ENCODE results near the gene TCIRG1. TPM values are rescaled to one million over a fixed set of nuclear protein-coding genes. Genes with fewer than 3 reads are reported as not detected.

Gene TCIRG1
- total and polyA plus RNA-seq, 2 of the 13 experiments (the other 11 are each of a cell fraction or from before 2014, with no cell fraction given): 48.0 to 69.6 TPM

DNA sequence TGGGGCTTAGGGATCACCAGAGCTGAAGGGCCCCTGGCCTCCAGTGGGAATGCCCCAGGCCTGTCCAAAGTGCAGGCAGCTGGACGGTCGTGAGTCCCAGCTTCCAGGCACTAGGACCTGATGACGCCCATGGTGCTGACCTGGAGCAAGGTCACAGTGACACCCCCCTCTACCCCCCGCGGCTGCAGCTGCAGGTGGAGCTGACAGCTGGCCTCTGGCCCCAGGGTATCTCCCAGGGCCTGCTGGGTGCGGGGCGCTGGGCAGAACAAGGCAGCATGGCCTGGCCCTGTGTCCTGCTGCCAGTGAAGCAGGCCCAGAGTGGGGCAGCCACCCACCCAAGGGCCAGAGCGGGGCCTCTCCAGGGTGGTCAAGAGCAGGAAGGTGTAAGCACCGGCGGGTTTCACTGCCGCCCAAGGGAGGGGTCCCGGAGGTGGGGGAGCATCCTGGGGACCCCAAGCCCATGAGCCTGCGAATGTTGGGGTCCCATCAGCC lies 553 bp upstream of the TCIRG1 start (continued):
- 0 out of 2 replicates have a peak, but pooled peaks have one; percentile 39 for TF ChIP-seq FOXK1 (CRISPR knock-in tag; IDR thresholded peaks at IDR 0.05; ENCODE audit: borderline replicate concordance, low read depth)
- no peak; the same call in 1 of the 2 replicates for TF ChIP-seq KLF11 (CRISPR knock-in tag; IDR thresholded peaks at IDR 0.05)
- no peak for TF ChIP-seq ZFAT (CRISPR knock-in tag; conservative IDR thresholded peaks at IDR 0.05)
- peak; percentile 93 for TF ChIP-seq ZBTB38 (CRISPR knock-in tag; IDR thresholded peaks at IDR 0.05)
- no peak for TF ChIP-seq ZNF136 (CRISPR knock-in tag; IDR thresholded peaks at IDR 0.05; ENCODE audit: low read depth)
- TF ChIP-seq, protein P1, sequence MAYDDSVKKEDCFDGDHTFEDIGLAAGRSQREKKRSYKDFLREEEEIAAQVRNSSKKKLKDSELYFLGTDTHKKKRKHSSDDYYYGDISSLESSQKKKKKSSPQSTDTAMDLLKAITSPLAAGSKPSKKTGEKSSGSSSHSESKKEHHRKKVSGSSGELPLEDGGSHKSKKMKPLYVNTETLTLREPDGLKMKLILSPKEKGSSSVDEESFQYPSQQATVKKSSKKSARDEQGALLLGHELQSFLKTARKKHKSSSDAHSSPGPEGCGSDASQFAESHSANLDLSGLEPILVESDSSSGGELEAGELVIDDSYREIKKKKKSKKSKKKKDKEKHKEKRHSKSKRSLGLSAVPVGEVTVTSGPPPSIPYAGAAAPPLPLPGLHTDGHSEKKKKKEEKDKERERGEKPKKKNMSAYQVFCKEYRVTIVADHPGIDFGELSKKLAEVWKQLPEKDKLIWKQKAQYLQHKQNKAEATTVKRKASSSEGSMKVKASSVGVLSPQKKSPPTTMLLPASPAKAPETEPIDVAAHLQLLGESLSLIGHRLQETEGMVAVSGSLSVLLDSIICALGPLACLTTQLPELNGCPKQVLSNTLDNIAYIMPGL (CRISPR knock-in tag; IDR thresholded peaks at IDR 0.05; ENCODE audit: borderline replicate concordance in 1 of 2, low read depth in 1 of 2): peak; percentile 50 to 82; a peak in 3 of 4 replicates
- no peak for TF ChIP-seq ZNF3 (CRISPR knock-in tag; IDR thresholded peaks at IDR 0.05)
- no peak for TF ChIP-seq ZNF83 (CRISPR knock-in tag; IDR thresholded peaks at IDR 0.05; ENCODE audit: borderline replicate concordance)
- no peak; the same call in 1 of the 2 replicates for TF ChIP-seq KDM5A (IDR thresholded peaks at IDR 0.05; ENCODE audit: borderline replicate concordance, low read length)
- TF ChIP-seq, protein P2, sequence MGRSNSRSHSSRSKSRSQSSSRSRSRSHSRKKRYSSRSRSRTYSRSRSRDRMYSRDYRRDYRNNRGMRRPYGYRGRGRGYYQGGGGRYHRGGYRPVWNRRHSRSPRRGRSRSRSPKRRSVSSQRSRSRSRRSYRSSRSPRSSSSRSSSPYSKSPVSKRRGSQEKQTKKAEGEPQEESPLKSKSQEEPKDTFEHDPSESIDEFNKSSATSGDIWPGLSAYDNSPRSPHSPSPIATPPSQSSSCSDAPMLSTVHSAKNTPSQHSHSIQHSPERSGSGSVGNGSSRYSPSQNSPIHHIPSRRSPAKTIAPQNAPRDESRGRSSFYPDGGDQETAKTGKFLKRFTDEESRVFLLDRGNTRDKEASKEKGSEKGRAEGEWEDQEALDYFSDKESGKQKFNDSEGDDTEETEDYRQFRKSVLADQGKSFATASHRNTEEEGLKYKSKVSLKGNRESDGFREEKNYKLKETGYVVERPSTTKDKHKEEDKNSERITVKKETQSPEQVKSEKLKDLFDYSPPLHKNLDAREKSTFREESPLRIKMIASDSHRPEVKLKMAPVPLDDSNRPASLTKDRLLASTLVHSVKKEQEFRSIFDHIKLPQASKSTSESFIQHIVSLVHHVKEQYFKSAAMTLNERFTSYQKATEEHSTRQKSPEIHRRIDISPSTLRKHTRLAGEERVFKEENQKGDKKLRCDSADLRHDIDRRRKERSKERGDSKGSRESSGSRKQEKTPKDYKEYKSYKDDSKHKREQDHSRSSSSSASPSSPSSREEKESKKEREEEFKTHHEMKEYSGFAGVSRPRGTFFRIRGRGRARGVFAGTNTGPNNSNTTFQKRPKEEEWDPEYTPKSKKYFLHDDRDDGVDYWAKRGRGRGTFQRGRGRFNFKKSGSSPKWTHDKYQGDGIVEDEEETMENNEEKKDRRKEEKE (IDR thresholded peaks at IDR 0.05): no peak
- TF ChIP-seq NFE2 (CRISPR knock-in tag; IDR thresholded peaks at IDR 0.05): no peak; the same call in 1 of the 2 replicates
- peak; percentile 96 for TF ChIP-seq REL (CRISPR knock-in tag; conservative IDR thresholded peaks at IDR 0.05)
- peak; percentile 83; the same call in 1 of the 2 replicates for TF ChIP-seq ZFP36L1 (CRISPR knock-in tag; IDR thresholded peaks at IDR 0.05)
- peak; percentile 49 for TF ChIP-seq TAF15 (IDR thresholded peaks at IDR 0.05; ENCODE audit: low read depth, low read length, poor library complexity, severe bottlenecking)
- no peak for TF ChIP-seq U2AF1 (optimal IDR thresholded peaks at IDR 0.05; ENCODE audit: low read depth, low read length)
- peak; percentile 84; the same call in 1 of the 2 replicates for TF ChIP-seq CBX5 (CRISPR knock-in tag; IDR thresholded peaks at IDR 0.05; ENCODE audit: borderline replicate concordance)
- no peak for TF ChIP-seq CENPX (CRISPR knock-in tag; IDR thresholded peaks at IDR 0.05)
- no peak for TF ChIP-seq KDM1A (CRISPR knock-in tag; IDR thresholded peaks at IDR 0.05)
- TF ChIP-seq ZNF724P (CRISPR knock-in tag; IDR thresholded peaks at IDR 0.05; ENCODE audit: borderline replicate concordance): peak; percentile 28; the same call in 1 of the 2 replicates
- no peak for TF ChIP-seq ZNF30 (CRISPR knock-in tag; IDR thresholded peaks at IDR 0.05)
- TF ChIP-seq, protein P3, sequence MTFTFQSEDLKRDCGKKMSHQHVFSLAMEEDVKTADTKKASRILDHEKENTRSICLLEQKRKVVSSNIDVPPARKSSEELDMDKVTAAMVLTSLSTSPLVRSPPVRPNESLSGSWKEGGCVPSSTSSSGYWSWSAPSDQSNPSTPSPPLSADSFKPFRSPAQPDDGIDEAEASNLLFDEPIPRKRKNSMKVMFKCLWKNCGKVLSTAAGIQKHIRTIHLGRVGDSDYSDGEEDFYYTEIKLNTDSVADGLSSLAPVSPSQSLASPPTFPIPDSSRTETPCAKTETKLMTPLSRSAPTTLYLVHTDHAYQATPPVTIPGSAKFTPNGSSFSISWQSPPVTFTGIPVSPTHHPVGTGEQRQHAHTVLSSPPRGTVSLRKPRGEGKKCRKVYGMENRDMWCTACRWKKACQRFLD (CRISPR knock-in tag; IDR thresholded peaks at IDR 0.05; ENCODE audit: borderline replicate concordance): 0 out of 2 replicates have a peak, but pooled peaks have one; percentile 55
- no peak; the same call in 1 of the 2 replicates for TF ChIP-seq NFYB (CRISPR knock-in tag; IDR thresholded peaks at IDR 0.05)
- TF ChIP-seq ZNF816 (CRISPR knock-in tag; IDR thresholded peaks at IDR 0.05; ENCODE audit: borderline replicate concordance): no peak
- TF ChIP-seq, protein P4, sequence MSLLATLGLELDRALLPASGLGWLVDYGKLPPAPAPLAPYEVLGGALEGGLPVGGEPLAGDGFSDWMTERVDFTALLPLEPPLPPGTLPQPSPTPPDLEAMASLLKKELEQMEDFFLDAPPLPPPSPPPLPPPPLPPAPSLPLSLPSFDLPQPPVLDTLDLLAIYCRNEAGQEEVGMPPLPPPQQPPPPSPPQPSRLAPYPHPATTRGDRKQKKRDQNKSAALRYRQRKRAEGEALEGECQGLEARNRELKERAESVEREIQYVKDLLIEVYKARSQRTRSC (CRISPR knock-in tag; IDR thresholded peaks at IDR 0.05; ENCODE audit: low read depth): peak; percentile 64; the same call in 1 of the 2 replicates

Measured in HepG2 (cell line).